WTC11 (cell line): Measurements from ENCODE around the gene GHR. TPM values are rescaled to one million over a fixed set of nuclear protein-coding genes. Genes with fewer than 3 reads are reported as not detected.
A peak's percentile ranks its signal among the peaks of the same experiment; 100 is the strongest.

Source experiments
- ATAC-seq: fragments of 200-7000 bp; cut with Tn5 transposase; 2 replicates; pipeline ENCODE4 v1.10.0; 2021; ENCODE audit warnings: mild to moderate bottlenecking, moderate library complexity
- CTCF ChIA-PET: fragments of 300-600 bp; sonication (Branson Sonifier 250); formaldehyde crosslinking; loops from one replicate; lab custom pipeline; 2021; ENCODE audit warnings: antibody characterized with exemption; lab: Charles Lee
- POLR2A ChIA-PET: fragments of 350-600 bp; sonication (Branson Sonifier 250); formaldehyde crosslinking; loops from one replicate; lab custom pipeline; 2021; ENCODE audit warnings: antibody characterized with exemption; lab: Charles Lee
- DNase-seq: peaks from one replicate; pipeline ENCODE4 v3.0.0; 2021; ENCODE audit warnings: low spot score
- H3K27ac Mint-ChIP-seq: 2 replicates; pipeline ENCODE4 v1.8.0; 2021; ENCODE audit warnings: mixed read lengths
- H3K27me3 Mint-ChIP-seq: 2 replicates; pipeline ENCODE4 v1.8.0; 2021; ENCODE audit warnings: low read depth, mild to moderate bottlenecking, moderate library complexity, mixed read lengths
- H3K36me3 Mint-ChIP-seq: 2 replicates; pipeline ENCODE4 v1.8.0; 2021; ENCODE audit warnings: mixed read lengths
- H3K4me1 Mint-ChIP-seq: 2 replicates; pipeline ENCODE4 v1.8.0; 2022; ENCODE audit warnings: mixed read lengths
- H3K4me3 Mint-ChIP-seq: 2 replicates; pipeline ENCODE4 v1.8.0; 2021; ENCODE audit warnings: mild to moderate bottlenecking, moderate library complexity, mixed read lengths
- H3K9me3 Mint-ChIP-seq: 2 replicates; pipeline ENCODE4 v1.8.0; 2021; ENCODE audit warnings: mixed read lengths
- ATF1 ChIP-seq: sonication (generic); formaldehyde crosslinking; IDR thresholded peaks from 2 replicates; pipeline ENCODE4 v1.8.1; 2023; ENCODE audit warnings: mild to moderate bottlenecking, moderate library complexity, missing genetic modification reagents
- ELF4 ChIP-seq: sonication (generic); formaldehyde crosslinking; IDR thresholded peaks from 2 replicates; pipeline ENCODE4 v1.8.1; 2022; ENCODE audit warnings: low read depth, mild to moderate bottlenecking, moderate library complexity, missing genetic modification reagents
- ETV6 ChIP-seq: sonication (generic); formaldehyde crosslinking; IDR thresholded peaks from 2 replicates; pipeline ENCODE4 v1.8.1; 2022; ENCODE audit warnings: mild to moderate bottlenecking, missing genetic modification reagents
- GTF2I ChIP-seq: fragments of 250-450 bp; sonication (Bioruptor Pico); conservative IDR thresholded peaks from 2 replicates; pipeline ENCODE4 v1.4.0; 2021; ENCODE audit warnings: mild to moderate bottlenecking
- NFATC4 ChIP-seq: fragments of 250-450 bp; sonication (Bioruptor Pico); IDR thresholded peaks from 2 replicates; pipeline ENCODE4 v1.9.0; 2021; ENCODE audit warnings: mild to moderate bottlenecking
- NR3C1 ChIP-seq: sonication (generic); formaldehyde crosslinking; conservative IDR thresholded peaks from 2 replicates; pipeline ENCODE4 v1.8.1; 2023; ENCODE audit warnings: low read depth, mild to moderate bottlenecking, missing genetic modification reagents
- RELA ChIP-seq: sonication (generic); formaldehyde crosslinking; IDR thresholded peaks from 2 replicates; pipeline ENCODE4 v1.8.1; 2022; ENCODE audit warnings: missing genetic modification reagents, mild to moderate bottlenecking, borderline replicate concordance
- SMAD3 ChIP-seq: sonication (generic); formaldehyde crosslinking; IDR thresholded peaks from 2 replicates; pipeline ENCODE4 v1.8.0; 2022; ENCODE audit warnings: missing genetic modification reagents, mild to moderate bottlenecking, borderline replicate concordance
- SMAD4 ChIP-seq: sonication (generic); formaldehyde crosslinking; IDR thresholded peaks from 2 replicates; pipeline ENCODE4 v1.8.0; 2022; ENCODE audit warnings: mild to moderate bottlenecking, missing genetic modification reagents
- TCF7 ChIP-seq: sonication (generic); formaldehyde crosslinking; IDR thresholded peaks from 2 replicates; pipeline ENCODE4 v1.8.0; 2022; ENCODE audit warnings: mild to moderate bottlenecking, low read depth, missing genetic modification reagents, moderate library complexity
- TP53 ChIP-seq: sonication (generic); formaldehyde crosslinking; IDR thresholded peaks from 2 replicates; pipeline ENCODE4 v1.8.1; 2023; ENCODE audit warnings: mild to moderate bottlenecking, missing genetic modification reagents
- ZBTB21 ChIP-seq: sonication (generic); formaldehyde crosslinking; IDR thresholded peaks from 2 replicates; pipeline ENCODE4 v1.8.1; 2023; ENCODE audit warnings: mild to moderate bottlenecking, missing genetic modification reagents, borderline replicate concordance
- ZNF416 ChIP-seq: fragments of 250-450 bp; sonication (Bioruptor Pico); IDR thresholded peaks from 2 replicates; pipeline ENCODE4 v1.9.0; 2021; ENCODE audit warnings: mild to moderate bottlenecking, inconsistent platforms
- ZNF671 ChIP-seq: fragments of 250-450 bp; sonication (Bioruptor Pico); IDR thresholded peaks from 2 replicates; pipeline ENCODE4 v1.8.0; 2021; ENCODE audit warnings: mild to moderate bottlenecking
- total RNA-seq: library from RNA; stranded (reverse); gene quantifications from 3 replicates; pipeline ENCODE4 v1.2.3, GENCODE V29; 2021
- TF ChIP-seq, protein P1 (sequence below): sonication (generic); formaldehyde crosslinking; IDR thresholded peaks from 2 replicates; pipeline ENCODE4 v1.8.0; 2022; ENCODE audit warnings: missing genetic modification reagents
- TF ChIP-seq, protein P2 (sequence below): fragments of 200-600 bp; IDR thresholded peaks from 2 replicates; pipeline ENCODE4 v1.8.0; 2022; ENCODE audit warnings: antibody characterized with exemption
- TF ChIP-seq, protein P3 (sequence below): sonication (generic); formaldehyde crosslinking; IDR thresholded peaks from 2 replicates; pipeline ENCODE4 v1.8.0; 2022; ENCODE audit warnings: mild to moderate bottlenecking, missing genetic modification reagents

The GHR gene
- total RNA-seq, 1 experiment from 2014 or later: 0.57 TPM

DNA sequence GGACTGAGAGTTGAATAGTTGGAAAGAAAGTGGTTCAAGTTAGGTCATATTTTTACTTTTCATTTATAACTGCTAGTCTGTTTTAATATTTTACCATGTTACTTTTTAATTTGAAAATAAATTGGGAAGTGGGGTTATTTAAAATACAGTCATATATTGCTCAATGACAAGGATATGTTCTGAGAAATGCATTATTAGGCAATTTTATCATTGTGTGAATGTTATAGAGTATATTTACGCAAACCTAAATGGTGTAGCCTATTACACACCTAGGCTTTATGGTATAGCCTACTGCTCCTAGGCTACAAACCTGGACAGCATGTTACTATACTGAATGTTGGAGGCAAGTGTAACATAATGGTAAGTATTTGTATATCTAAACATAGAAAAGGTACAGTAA is 338.6 kb downstream of the GHR start (continued):
- TF ChIP-seq, protein P1, sequence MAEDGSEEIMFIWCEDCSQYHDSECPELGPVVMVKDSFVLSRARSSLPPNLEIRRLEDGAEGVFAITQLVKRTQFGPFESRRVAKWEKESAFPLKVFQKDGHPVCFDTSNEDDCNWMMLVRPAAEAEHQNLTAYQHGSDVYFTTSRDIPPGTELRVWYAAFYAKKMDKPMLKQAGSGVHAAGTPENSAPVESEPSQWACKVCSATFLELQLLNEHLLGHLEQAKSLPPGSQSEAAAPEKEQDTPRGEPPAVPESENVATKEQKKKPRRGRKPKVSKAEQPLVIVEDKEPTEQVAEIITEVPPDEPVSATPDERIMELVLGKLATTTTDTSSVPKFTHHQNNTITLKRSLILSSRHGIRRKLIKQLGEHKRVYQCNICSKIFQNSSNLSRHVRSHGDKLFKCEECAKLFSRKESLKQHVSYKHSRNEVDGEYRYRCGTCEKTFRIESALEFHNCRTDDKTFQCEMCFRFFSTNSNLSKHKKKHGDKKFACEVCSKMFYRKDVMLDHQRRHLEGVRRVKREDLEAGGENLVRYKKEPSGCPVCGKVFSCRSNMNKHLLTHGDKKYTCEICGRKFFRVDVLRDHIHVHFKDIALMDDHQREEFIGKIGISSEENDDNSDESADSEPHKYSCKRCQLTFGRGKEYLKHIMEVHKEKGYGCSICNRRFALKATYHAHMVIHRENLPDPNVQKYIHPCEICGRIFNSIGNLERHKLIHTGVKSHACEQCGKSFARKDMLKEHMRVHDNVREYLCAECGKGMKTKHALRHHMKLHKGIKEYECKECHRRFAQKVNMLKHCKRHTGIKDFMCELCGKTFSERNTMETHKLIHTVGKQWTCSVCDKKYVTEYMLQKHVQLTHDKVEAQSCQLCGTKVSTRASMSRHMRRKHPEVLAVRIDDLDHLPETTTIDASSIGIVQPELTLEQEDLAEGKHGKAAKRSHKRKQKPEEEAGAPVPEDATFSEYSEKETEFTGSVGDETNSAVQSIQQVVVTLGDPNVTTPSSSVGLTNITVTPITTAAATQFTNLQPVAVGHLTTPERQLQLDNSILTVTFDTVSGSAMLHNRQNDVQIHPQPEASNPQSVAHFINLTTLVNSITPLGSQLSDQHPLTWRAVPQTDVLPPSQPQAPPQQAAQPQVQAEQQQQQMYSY (CRISPR knock-in tag): no peak
- TF ChIP-seq ZNF416 (CRISPR knock-in tag) (no peak), TP53 (CRISPR knock-in tag) (no peak), TCF7 (no peak), GTF2I (no peak), ATF1 (CRISPR knock-in tag) (no peak), ZNF671 (CRISPR knock-in tag) (no peak), NR3C1 (CRISPR knock-in tag) (no peak), ELF4 (no peak), ETV6 (CRISPR knock-in tag) (no peak), SMAD3 (no peak)
- TF ChIP-seq, all 79 proteins: peak for 0

DNA sequence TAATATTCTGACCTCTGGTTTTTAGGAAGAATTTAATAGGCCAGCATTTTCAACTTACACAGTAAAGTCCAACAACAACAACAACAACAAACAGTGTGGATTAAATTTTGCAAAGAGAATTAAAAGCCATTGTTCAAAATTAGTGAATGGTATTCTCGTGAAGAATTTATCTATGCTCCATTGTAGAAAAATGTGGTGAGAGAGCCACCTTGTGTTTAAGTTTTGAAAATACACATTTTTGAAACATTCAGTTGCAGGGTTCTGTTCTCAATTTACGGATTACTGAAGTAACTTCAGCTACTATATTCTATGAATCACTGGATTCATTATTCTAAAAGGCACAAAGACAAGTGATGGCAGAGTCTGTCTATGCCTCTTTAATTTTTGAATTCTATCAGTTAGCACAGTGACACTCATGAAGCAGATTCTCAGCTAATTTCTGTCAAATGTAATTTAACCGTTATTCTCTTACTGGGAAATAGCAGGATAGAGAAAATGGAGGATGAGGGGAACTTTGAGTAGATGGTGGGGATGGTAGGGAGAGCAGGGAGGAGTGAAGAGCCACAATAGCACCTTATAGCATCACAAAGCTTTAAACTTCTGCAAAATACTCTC is 344.4 kb downstream of the GHR start:
- Mint-ChIP-seq H3K9me3 (no peaks in the 10 kb centered on the region), H3K36me3 (peaks cover 25% of the 10 kb centered on the region), H3K27me3 (no peaks in the 10 kb centered on the region), H3K27ac (no peak overlapping the region), H3K4me3 (no peak overlapping the region), H3K4me1 (no peaks in the 10 kb centered on the region)
- TF ChIP-seq, protein P2, sequence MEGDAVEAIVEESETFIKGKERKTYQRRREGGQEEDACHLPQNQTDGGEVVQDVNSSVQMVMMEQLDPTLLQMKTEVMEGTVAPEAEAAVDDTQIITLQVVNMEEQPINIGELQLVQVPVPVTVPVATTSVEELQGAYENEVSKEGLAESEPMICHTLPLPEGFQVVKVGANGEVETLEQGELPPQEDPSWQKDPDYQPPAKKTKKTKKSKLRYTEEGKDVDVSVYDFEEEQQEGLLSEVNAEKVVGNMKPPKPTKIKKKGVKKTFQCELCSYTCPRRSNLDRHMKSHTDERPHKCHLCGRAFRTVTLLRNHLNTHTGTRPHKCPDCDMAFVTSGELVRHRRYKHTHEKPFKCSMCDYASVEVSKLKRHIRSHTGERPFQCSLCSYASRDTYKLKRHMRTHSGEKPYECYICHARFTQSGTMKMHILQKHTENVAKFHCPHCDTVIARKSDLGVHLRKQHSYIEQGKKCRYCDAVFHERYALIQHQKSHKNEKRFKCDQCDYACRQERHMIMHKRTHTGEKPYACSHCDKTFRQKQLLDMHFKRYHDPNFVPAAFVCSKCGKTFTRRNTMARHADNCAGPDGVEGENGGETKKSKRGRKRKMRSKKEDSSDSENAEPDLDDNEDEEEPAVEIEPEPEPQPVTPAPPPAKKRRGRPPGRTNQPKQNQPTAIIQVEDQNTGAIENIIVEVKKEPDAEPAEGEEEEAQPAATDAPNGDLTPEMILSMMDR: peak; percentile 37
- TF ChIP-seq GTF2I: no peak
- ChIA-PET CTCF (interaction anchor here (0.6 to 1.5 kb wide), 6 partner anchors 22 to 911 kb away, joined by 5 to 12 read pairs (median 8); partner anchors contain the start of gene GHR), POLR2A (no interaction called here)
- ATAC-seq (no peak), DNase-seq (no peak)

DNA sequence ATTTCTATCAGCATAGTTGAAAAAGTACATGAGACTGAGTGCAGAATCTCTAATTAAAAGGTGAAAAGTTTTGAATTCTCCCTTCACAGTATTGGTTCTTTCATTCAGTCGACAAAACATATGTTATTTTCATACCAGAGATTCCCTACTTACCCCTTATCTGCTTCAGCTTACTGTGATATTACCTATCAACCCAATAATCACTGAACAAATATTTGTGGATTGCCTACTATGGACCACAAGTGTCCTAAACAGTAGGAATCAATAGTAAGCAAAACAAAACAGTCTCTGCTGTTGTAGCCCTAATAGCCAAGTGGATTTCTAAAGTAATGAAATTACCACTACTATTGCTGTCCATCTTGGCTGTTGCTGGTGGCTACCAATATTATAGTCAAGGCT is 344.9 kb downstream of the GHR start:
- Mint-ChIP-seq H3K36me3 (peaks cover 22% of the 10 kb centered on the region), H3K27ac (no peak overlapping the region), H3K4me3 (no peak overlapping the region), H3K4me1 (no peaks in the 10 kb centered on the region), H3K27me3 (no peaks in the 10 kb centered on the region), H3K9me3 (no peaks in the 10 kb centered on the region)
- ATAC-seq (no peak), DNase-seq (no peak)
- POLR2A ChIA-PET: no interaction called here
- TF ChIP-seq, protein P3, sequence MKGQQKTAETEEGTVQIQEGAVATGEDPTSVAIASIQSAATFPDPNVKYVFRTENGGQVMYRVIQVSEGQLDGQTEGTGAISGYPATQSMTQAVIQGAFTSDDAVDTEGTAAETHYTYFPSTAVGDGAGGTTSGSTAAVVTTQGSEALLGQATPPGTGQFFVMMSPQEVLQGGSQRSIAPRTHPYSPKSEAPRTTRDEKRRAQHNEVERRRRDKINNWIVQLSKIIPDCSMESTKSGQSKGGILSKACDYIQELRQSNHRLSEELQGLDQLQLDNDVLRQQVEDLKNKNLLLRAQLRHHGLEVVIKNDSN (CRISPR knock-in tag): no peak
- TF ChIP-seq NFATC4 (no peak), ZBTB21 (CRISPR knock-in tag) (no peak), RELA (CRISPR knock-in tag) (no peak), SMAD4 (CRISPR knock-in tag) (no peak)
- CTCF ChIA-PET: interaction anchor here (1.3 to 1.5 kb wide), 5 partner anchors 23 to 912 kb away, joined by 5 to 12 read pairs (median 8); partner anchors contain the start of gene GHR
